Nephron progenitor cell (in vitro differentiated cells): ENCODE measurements around the gene TAS1R1.

ENCODE experiments used
- DNase-seq: peaks from one replicate; pipeline ENCODE4 v3.0.0; 2021
- H3K27ac Mint-ChIP-seq: 2 replicates; pipeline ENCODE4 v1.8.0; 2021; ENCODE audit warnings: mild to moderate bottlenecking, moderate library complexity, mixed read lengths
- H3K27me3 Mint-ChIP-seq: 2 replicates; pipeline ENCODE4 v1.8.0; 2021; ENCODE audit warnings: mild to moderate bottlenecking, low read depth, mixed read lengths; ENCODE audit not compliant: poor library complexity
- H3K36me3 Mint-ChIP-seq: 2 replicates; pipeline ENCODE4 v1.8.0; 2021; ENCODE audit warnings: low read depth, mixed read lengths
- H3K4me1 Mint-ChIP-seq: 2 replicates; pipeline ENCODE4 v1.8.0; 2021; ENCODE audit warnings: mixed read lengths
- H3K4me3 Mint-ChIP-seq: 2 replicates; pipeline ENCODE4 v1.8.0; 2021; ENCODE audit warnings: mild to moderate bottlenecking, moderate library complexity, mixed read lengths
- H3K9me3 Mint-ChIP-seq: 2 replicates; pipeline ENCODE4 v1.8.0; 2021; ENCODE audit warnings: mild to moderate bottlenecking, moderate library complexity, mixed read lengths
- TF ChIP-seq, protein P1 (sequence below): fragments of 200-600 bp; sonication (generic); IDR thresholded peaks from 2 replicates; pipeline ENCODE4 v1.5.0; 2021; ENCODE audit warnings: antibody characterized with exemption

The TAS1R1 gene

DNA sequence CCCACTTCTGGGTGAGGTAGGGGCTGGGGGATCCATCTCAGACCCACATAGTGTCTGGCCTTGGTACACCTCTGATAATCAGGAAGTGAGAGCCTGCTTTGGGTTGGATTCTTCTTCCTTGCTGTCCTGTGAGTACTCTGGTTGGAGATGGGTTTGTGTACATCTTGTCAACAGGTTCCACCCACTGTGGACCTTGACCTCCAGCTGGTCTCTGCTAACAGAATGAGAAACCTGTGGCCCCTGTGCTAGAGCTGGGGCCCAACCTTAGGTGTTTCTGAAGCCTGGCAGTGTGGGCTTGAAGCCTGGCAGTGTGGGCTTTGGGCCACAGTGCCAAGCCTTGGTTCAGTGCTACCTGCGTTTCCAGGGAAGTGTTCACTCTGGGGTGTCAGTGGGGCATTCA, 27.3 kb downstream of the TAS1R1 start:
- peaks cover 40% of the 10 kb centered on the region for H3K4me1 Mint-ChIP-seq
- peak overlapping the region; percentile 36 for H3K4me3 Mint-ChIP-seq
- no peaks in the 10 kb centered on the region for H3K36me3 Mint-ChIP-seq
- no peaks in the 10 kb centered on the region for H3K9me3 Mint-ChIP-seq
- H3K27ac Mint-ChIP-seq: no peak overlapping the region
- DNase-seq: no peak
- peaks cover 3% of the 10 kb centered on the region for H3K27me3 Mint-ChIP-seq
- TF ChIP-seq, protein P1, sequence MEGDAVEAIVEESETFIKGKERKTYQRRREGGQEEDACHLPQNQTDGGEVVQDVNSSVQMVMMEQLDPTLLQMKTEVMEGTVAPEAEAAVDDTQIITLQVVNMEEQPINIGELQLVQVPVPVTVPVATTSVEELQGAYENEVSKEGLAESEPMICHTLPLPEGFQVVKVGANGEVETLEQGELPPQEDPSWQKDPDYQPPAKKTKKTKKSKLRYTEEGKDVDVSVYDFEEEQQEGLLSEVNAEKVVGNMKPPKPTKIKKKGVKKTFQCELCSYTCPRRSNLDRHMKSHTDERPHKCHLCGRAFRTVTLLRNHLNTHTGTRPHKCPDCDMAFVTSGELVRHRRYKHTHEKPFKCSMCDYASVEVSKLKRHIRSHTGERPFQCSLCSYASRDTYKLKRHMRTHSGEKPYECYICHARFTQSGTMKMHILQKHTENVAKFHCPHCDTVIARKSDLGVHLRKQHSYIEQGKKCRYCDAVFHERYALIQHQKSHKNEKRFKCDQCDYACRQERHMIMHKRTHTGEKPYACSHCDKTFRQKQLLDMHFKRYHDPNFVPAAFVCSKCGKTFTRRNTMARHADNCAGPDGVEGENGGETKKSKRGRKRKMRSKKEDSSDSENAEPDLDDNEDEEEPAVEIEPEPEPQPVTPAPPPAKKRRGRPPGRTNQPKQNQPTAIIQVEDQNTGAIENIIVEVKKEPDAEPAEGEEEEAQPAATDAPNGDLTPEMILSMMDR: no peak

DNA sequence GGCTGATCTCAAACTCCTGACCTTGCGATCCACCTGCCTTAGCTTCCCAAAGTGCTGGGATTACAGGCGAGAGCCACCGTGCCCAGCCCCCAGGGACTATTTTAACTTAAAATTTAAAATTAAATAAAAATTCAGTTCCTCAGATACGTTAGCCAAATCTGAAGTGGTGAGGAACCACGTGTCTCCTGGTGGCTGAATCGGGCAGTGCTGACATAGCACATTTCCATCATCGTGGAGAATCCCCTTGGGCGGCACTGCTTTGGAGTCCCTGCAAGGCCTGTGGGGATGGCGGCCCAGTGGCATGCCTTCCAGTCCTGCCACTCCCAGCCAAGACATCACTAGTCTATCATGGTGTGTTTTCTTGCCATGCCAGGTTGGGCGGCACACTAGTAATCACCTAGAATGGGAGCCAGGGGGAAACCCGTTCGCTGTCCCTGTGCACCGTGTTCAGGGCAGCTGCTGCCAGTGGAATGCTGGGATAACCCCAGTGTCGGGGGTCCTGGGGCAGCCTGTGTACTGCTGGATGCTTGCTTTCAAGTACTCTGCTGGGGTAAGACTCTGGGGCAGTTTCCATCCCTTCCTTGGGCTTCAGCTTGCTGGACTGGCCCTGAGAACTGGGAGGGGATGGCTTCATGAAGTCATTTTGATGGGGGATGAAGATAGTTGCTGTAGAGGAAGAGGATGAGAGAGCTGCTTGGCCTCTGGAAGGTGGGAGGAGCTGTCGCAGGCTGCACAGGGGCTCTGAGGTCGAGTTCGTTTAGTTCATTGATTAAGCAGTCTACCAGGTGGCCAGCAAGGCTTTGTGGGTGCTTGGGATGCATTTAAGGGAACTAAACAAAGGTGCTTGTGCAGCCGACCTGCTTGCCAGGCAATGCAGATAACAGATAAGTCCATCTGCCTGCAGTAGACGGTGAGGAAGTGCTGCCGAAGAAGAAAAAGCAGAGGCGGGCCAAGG, 29.3 kb downstream of the TAS1R1 start:
- Mint-ChIP-seq H3K4me1 (peaks cover 41% of the 10 kb centered on the region), H3K27ac (peak overlapping the region; percentile 35), H3K27me3 (no peaks in the 10 kb centered on the region), H3K4me3 (no peak overlapping the region), H3K36me3 (no peaks in the 10 kb centered on the region), H3K9me3 (no peaks in the 10 kb centered on the region)
- DNase-seq: no peak
- TF ChIP-seq, protein P1: no peak

DNA sequence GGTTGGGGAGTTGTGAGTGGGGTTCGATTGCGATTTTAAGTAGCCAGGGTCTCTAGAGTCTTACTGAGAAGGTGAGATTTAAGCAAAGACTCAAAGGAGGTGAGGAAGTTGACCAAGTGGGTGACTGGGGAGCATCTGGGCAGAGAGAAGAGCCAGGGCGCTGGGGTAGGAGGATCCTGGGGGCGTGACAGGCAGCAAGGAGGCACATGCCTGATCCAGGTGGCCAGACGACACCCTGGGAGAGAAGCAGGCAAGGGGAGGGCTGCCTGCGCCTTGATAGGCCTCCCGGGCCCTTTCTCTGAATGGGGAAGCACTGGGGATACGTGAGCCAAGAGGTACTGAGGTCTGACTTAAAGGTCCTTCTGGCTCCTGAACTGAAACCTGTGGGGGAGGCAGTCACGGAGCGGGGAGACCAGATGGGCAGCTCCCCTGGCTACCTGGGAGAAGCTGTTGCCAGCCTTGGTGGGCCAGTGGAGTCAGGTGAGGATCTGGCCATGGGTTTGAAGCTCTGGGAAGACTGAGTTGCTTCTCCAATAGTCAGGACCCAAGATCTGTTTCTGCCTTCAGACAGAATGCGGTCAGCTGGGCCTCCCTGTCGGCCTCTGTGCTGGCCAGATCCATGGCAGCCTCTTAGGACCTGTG, 30.1 kb downstream of the TAS1R1 start:
- H3K27me3 Mint-ChIP-seq: no peaks in the 10 kb centered on the region
- H3K4me1 Mint-ChIP-seq: peaks cover 42% of the 10 kb centered on the region
- no peaks in the 10 kb centered on the region for H3K9me3 Mint-ChIP-seq
- H3K27ac Mint-ChIP-seq: peak overlapping the region; percentile 35
- no peak for DNase-seq
- no peak overlapping the region for H3K4me3 Mint-ChIP-seq
- TF ChIP-seq, protein P1: no peak
- H3K36me3 Mint-ChIP-seq: peaks cover 6% of the 10 kb centered on the region

DNA sequence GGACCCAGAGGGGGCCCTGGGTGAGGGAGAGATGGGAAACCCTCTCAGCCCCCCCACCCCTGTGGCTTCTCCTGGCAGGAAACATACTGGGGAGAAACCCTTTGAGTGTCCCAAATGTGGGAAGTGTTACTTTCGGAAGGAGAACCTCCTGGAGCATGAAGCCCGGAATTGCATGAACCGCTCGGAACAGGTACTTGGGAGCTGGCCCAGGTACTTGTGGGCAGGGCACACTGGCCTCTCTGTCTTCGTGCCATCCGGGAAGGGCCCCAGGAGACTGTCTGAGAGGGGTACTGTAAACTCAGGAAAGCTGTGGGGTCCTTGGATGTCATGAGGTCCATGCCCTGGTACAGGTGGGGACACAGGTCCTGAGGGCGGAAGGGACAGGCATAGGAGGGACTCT, 30.7 kb downstream of the TAS1R1 start:
- no peaks in the 10 kb centered on the region for H3K9me3 Mint-ChIP-seq
- no peak overlapping the region for H3K4me3 Mint-ChIP-seq
- peaks cover 11% of the 10 kb centered on the region for H3K36me3 Mint-ChIP-seq
- TF ChIP-seq, protein P1: no peak
- H3K4me1 Mint-ChIP-seq: peaks cover 36% of the 10 kb centered on the region
- H3K27me3 Mint-ChIP-seq: no peaks in the 10 kb centered on the region
- DNase-seq: no peak
- no peak overlapping the region for H3K27ac Mint-ChIP-seq

DNA sequence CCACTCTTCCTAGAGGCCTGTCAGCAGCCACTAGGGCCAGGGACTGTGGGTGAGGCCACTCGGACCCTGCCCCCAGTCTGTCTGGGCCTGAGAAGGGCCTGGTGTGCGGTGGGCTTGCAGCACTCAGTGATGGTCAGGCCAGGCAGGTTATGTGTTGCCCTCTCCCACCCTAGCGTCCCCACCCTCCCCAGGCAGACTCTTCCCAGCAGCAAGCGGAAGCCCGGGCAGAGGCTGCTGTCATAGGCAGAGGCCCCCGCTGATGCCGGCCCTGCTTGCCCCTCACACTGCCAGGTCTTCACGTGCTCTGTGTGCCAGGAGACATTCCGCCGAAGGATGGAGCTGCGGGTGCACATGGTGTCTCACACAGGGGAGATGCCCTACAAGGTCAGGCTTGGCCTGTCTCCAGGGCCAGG, 31.3 kb downstream of the TAS1R1 start:
- H3K4me1 Mint-ChIP-seq: peaks cover 31% of the 10 kb centered on the region
- no peak for DNase-seq
- H3K36me3 Mint-ChIP-seq: peaks cover 11% of the 10 kb centered on the region
- H3K9me3 Mint-ChIP-seq: no peaks in the 10 kb centered on the region
- no peak overlapping the region for H3K27ac Mint-ChIP-seq
- TF ChIP-seq, protein P1: no peak
- no peaks in the 10 kb centered on the region for H3K27me3 Mint-ChIP-seq
- H3K4me3 Mint-ChIP-seq: no peak overlapping the region
